ENCODE data around the gene CLASP1.

Gene CLASP1

DNA sequence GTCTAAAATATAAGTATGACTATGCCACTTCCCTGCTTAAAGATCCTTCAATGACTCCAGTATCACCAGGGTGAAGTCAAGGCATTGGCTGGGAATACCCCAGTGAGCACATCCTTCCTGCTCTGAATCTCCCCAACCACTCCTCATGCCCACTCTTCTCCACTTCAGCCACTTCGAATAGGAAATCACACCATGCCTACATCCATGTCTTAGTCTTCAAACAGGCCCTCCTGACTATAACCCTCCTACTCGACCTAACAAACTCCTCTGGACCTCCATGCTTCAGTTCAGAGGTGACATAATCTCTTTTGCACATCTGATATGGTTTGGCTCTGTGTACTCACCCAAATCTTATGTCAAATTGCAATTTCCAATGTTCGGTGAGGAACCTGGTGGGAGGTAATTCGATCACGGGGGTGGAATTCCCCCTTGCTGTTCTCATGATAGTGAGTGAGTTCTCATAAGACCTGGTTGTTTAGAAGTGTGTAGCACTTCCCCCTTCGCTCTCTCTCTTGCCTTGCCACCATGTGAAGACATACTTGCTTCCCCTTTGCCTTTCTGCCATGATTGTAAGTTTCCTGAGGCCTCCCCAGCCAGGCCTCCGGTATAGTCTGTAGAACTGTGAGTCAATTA is 276.4 kb downstream of the CLASP1 start:
- DNase-seq (ENCODE audit: low spot score): no peak

GRCh38 chr2:121372082-121372481 is 277.2 kb downstream of the CLASP1 start:
- DNase-seq (ENCODE audit: low spot score): no peak

DNA sequence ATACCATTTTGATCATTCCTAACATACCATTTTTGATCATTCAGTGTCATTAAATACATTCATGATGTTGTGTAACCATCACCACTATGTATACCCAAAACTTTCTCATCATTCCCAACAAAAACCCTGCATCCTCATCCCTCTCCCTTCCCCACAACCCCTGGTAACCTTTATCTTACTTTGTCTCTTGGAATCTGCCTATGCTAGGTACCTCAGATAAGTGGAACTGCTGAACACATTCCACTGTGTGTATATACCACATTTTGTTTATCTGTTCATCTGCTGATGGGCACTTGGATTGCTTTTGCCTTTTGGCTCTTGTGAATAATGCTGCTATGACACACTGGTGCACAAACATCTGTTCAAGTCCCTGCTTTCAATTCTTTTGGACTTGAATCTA is 280.4 kb downstream of the CLASP1 start:
- no peak for DNase-seq (ENCODE audit: low spot score)

GRCh38 chr2:121368155-121368554 is 281.1 kb downstream of the CLASP1 start:
- no peak for DNase-seq (ENCODE audit: low spot score)

- DNase-seq (ENCODE audit: low spot score): no peak
Observed at GRCh38 chr2:121367246-121367900, 281.9 kb downstream of the CLASP1 start.

- no peak for DNase-seq (ENCODE audit: low spot score)
Observed at GRCh38 chr2:121366040-121366439, 283.2 kb downstream of the CLASP1 start.

DNA sequence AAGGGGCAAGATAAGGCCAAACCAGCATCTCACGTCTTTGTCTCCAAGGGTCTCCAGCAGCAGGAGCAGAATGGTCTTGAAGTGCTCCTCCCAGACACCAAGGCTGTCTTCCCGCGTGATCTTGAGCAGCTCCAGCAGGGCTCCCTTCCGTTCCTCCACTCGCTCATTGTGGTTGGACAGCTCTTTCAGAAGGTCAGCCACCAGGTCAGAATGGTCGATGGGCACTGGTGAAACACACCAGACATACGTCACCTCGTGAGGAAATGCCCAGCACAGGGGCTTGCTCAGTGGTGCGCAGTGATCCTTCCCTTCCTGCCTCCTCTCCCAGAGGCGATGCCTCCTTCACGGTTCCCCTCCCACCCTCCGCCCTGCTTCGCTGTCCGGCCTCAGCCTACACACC is 284.2 kb downstream of the CLASP1 start:
- DNase-seq (ENCODE audit: low spot score): no peak

GRCh38 chr2:121363632-121364420 is 285.4 kb downstream of the CLASP1 start:
- DNase-seq (ENCODE audit: low spot score): no peak

DNA sequence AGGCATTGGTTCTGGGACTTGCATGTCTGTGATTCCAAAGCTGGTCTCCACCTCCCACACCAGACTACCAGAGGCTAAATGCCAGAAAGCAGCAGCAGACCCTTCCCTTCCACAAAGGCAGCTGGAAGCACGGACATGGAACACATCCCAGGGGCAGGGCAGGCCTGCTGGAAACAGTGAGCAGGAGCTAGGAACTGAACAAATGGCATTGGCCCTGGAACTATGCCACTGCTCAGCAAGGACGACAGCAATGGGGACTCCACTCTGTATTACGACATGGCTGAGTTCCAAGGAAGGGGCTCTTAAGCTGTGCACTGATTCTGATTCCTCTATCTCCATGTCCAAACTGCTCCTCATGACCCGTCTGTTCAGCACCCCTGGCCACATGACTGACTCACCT is 286.5 kb downstream of the CLASP1 start:
- no peak for DNase-seq (ENCODE audit: low spot score)

- no peak for DNase-seq (ENCODE audit: low spot score)
Observed at GRCh38 chr2:121362226-121362625, 287.0 kb downstream of the CLASP1 start.

- no peak for DNase-seq (ENCODE audit: low spot score)
Observed at GRCh38 chr2:121360566-121361300, 288.5 kb downstream of the CLASP1 start.

DNA sequence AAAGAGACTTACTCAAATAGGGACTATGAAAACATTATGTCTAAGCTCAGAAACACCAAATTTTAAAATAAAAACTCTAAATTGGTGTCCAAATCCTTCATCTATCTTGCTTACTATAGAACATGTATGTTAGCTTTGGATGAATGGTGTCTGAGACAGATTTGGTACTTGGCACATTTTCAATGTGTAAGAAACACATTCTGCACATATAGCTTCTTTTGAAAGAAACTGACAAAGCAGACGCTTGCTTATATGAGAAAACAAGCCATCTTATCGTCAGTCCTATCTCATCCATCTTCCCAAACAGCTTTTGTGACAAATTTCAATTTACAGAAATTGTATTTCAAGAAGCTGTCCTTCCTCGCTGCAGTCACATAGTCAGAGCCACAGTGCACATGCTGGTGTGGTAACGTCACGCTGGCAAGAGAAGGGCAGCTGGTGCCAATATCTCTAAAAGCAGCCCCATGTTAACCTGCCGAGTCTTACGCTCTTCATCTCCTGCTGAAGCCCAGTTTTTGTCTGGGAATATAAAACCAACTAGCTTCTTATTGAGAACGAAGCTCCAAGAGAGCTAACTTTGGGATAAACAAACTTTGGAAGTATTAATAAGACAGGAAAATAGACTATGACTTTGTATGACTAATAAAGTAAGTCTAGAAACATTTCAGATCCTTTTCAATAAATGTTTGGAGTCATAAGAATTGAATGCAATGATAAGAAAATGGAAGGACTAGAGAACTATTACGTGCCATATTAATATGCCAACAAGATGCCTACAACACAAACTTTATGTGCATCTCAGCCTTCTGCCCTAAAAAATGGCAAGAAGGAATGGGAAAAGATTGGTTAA is 289.3 kb downstream of the CLASP1 start:
- no peak for DNase-seq (ENCODE audit: low spot score)

GRCh38 chr2:121359170-121359569 is 290.1 kb downstream of the CLASP1 start:
- no peak for DNase-seq (ENCODE audit: low spot score)

- DNase-seq (ENCODE audit: low spot score): no peak
Observed at GRCh38 chr2:121358291-121358690, 291.0 kb downstream of the CLASP1 start.

GRCh38 chr2:121356058-121356640 is 293.1 kb downstream of the CLASP1 start:
- peak; percentile 40 for DNase-seq (ENCODE audit: low spot score)

DNA sequence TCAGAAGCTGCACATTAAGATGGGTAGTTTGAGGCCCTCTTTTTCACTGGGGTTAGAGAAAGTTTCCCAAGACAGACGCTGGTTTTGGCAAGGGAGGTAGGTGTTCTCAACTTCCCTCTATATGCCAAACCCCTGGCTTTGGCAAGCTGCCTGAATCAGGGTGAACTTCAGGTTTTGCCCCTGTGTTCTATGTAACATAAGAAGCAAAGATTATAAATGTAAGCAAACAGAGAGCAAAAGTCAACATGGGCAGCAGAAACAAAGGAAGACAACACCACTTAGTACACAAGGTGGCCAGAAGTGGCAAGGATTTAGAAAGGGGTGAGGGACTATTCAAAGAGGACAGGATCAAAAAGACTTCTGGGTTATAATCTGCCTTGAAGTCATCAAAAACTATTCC is 293.8 kb downstream of the CLASP1 start:
- no peak for DNase-seq (ENCODE audit: low spot score)

DNA sequence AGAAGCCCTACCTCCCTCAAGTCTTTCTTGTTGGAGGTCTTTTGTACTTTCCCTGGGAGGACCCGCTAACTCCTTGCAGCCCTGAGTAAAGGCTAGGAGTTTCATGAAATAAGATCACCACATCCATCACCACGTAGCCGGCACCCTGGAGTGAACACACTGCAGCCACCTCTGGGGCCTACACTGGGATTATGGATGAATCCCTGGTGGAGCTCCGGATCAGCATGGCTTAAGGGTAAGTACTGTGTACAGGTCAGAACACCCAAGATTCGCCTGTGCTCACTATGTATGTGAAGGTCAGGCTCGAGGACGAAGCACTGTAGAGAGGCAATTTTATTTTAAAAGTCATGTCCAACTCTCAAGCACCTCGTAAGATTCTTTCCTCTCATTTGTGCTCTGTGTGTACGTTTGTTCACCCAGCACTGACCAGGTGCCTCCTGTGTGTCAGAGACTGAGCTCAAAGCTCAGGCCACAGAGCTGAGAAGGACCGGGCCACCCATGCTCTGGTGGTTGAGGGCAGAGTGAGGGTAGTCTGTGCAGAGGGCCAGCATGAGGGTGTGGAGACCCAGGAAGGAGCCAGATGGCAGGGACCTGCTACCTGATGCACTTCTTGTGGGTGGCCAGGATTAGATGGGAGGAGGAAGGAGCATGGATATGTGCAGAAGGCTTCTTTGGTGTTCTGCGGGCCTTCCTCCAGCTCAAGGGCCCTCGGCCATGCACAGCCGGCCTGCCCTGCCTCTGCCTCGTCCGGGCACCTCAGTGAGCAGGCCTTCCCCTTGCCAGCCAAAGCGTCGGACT is 297.5 kb downstream of the CLASP1 start:
- DNase-seq (ENCODE audit: low spot score): no peak

DNA sequence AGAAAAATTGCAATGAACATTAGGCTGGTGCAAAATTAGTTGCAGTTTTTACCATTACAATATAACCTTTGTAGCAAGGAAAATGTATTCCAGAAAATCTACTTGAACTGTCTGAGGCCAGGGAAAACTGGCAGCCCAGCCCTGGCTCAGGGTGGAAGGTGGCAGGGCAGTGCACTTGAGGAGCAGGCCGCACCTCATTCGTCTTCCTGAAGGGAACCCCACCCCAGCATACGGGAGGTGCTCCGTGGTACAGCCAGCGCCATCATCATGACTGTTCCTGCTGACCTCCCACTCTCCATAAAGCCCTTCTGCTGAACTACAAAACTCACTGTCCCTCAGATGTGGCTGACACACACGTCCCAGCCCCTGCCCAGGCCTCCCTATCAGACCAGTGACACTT is 298.4 kb downstream of the CLASP1 start:
- DNase-seq (ENCODE audit: low spot score): no peak

DNA sequence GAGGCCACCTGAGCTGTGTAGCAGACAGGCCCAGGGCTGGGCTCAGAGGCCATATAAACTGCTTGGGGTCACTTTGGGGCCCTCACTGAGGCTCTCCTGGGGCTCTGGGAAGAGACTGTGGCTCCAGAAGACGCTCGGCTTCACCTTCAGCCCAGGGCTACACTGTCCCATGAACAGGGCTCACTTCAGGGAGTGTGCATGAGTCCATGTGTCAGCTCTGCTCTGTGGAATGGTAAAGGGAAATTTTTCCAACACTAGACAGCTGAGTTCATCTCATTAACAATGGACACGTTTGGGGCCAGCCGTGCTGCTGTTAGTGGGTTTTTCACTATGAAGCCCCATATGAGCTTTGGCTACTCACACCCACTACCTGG is 298.9 kb downstream of the CLASP1 start:
- no peak for DNase-seq (ENCODE audit: low spot score)

- no peak for DNase-seq (ENCODE audit: low spot score)
Observed at GRCh38 chr2:121349721-121350401, 299.4 kb downstream of the CLASP1 start.
